ENCODE measurements around the gene CDH24.

- no peak for TF ChIP-seq GATA2 (IDR thresholded peaks at IDR 0.05; ENCODE audit: low read depth, low read length)
- TF ChIP-seq GATA3 (IDR thresholded peaks at IDR 0.05; ENCODE audit: low read depth, low read length) = no peak
Measured at GRCh38 chr14:23068789-23069412, 11.6 kb upstream of the CDH24 start.

All from SH-SY5Y (cell line).